Hypothalamus (tissue), 51 donors: ENCODE data around the gene ACVRL1.
A peak's percentile ranks its signal among the peaks of the same experiment; 100 is the strongest.
"Not testable (repeated sequence)": the region's sequence is repeated elsewhere in the genome, so short reads cannot be mapped to it uniquely, and the experiment has no call there.

Experiments used
- DNase-seq, 51 donors: peaks; one replicate each; lab custom pipeline; 2025; lab: John Stamatoyannopoulos, UW

ACVRL1 gene

DNA sequence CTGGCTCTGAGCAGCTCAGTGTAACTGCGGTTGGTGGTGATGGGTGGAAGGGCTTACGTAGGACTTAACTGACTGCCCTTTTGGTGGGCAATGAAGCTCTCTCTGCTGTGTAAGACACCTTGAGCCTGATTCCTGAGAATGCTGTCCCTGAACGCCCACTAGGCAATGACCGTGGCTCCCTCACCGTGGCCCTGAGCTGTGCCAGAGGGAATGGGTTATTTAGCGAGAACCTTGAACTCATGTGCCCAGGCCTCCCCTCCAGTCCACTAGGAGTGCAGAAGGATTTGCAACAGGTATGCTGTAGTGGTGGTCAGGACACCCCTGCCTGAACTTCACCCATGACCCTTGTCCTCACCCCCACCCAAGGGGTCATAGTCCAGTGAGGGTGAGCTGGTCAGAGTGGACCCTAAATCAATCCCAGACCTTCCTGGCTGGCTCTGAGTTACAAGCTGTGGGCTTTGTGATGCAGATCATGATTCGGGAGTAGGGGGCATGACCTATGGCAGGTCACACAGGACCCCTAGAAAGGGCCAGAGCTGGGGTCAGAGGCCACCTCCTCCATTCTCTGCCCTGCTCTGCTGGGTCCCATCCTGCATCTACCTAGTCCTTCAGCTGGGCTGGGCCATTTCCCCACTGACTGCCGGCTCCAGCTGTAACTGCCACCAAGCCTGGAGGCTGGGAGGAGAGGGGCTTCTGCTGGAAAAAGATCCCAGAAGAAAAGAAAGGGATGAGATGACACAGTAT lies 33.9 kb upstream of the ACVRL1 start:
- DNase-seq, result no peak

DNA sequence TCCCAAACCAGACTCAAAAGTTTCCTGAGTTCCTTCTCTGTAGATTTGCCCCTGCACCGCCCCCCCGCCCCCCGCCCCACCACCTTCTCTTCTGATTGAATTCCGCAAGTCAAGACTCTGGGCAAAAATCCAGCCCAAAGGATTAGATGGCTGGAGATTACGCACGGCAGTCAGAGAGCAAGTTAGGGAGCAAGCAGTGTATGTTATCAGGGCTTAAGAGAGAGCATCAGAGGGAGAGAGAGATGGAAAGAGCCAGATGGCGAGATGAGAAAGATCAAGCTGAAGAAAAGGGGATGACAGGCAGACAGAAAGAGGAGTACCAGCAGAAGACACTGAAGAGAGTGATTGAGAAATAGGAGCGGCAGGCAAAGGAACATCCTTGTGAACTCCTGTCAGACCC lies 33.3 kb upstream of the ACVRL1 start:
- DNase-seq, result no peak

DNA sequence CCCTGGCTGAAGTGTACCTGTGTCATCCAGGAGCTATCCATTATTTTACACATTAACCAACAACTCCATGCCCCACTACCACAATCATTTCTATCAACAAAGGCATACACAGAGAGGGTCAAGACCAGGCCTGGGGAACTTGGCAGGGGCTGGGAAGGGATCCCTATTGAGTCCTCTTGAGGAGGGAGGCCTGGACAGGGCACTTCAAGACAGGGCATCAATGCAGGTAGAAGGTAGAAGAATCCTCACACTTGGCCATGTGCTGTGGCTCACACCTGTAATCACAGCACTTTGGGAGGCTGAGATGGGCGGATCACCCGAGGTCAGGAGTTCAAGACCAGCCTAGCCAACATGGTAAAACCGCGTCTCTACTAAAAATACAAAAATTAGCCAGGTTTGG lies 32.8 kb upstream of the ACVRL1 start:
- no peak for DNase-seq

DNA sequence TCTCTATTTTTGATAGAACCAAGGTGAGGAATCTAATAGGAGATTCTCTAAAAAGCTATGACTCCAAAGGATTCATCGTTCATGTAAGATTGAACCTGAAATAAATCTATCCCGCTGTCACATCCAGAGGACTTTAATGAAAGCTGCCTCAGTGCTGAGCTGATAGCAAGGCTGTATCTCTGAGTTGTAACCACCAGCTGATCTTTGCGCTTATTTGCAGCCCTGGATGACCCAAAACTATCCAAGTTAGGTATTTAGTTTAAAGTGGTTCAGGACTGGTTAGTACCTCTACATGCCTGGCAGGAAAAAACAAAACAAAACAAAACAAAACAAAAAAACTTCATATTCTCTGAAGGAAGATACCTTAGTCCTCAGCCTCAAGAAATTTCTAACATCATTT lies 28.2 kb upstream of the ACVRL1 start:
- no peak for DNase-seq

DNA sequence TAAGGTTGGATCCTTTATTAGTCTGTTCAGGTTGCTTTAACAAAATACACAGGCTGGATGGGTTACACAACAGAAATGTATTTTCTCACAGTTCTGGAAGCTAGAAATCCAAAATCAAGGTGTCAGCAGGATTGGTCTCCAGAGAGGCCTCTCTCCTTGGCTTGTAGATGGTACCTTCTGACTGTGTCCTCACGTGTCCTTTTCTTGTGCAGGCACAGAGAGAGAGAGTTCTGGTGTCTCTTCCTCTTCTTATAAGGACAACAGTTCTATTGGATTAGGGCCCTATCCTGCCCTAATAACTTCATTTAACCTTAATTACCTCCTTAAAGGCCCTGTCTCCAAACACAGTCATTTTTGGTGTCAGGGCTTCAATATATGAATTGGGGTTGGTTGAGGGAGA lies 24.0 kb upstream of the ACVRL1 start:
- DNase-seq, result no peak

DNA sequence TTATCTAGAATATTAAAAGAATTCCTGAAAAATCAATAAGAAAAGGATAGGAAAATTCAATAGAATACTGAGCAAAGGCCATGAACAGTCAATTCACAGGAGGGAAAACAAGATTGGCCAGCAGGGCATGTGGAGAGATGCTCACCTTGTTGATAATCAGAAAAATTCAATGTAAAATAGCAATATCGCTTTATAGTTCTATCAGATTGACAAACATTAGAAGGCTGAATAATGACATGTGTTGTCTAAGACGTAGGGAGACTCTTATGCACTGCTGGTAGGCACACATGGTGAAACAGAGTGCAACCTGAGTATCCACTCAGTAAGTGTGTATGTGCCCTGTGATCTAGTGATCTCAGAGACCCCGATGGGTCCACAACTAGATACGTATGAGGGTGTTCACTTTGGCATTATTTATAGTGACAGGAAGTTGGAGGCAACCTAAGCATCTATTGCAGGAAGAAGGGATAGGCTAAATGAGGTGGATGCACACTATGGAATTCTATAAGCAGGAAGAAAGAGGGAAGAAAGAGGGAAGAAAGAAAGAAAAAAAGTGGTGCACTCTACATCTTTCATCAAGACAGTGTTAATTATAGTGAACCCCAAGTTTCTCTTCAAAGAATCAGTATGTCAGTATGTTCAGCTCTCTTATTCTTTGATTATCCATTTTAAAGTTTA lies 23.2 kb upstream of the ACVRL1 start:
- no peak for DNase-seq

DNA sequence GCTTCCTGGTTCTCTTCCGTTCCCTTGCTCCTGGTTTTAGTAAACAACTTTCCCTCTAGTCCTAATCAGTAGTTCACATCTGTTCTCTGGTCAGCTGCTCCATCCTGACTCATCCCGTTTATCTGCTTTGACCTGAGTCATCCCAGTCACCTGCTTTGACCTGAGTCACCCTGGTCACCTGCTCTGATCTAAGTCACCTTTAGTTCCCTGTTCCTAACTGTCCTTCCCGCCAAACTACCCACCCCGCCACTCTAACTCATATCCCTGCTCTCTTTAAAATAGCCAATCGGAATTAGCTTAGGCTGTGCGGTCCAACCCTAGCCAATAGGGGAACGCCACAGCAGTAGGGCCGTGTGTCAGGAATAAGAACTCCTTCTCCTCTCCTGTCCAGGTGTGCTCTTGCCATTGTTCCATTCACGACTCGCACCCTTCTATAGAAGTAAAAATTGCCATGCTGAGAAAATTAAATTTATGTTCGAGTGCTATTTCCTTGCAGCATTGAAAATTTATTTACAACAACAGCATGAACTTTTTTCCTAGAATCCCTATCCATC lies 22.6 kb upstream of the ACVRL1 start:
- DNase-seq, result no peak

DNA sequence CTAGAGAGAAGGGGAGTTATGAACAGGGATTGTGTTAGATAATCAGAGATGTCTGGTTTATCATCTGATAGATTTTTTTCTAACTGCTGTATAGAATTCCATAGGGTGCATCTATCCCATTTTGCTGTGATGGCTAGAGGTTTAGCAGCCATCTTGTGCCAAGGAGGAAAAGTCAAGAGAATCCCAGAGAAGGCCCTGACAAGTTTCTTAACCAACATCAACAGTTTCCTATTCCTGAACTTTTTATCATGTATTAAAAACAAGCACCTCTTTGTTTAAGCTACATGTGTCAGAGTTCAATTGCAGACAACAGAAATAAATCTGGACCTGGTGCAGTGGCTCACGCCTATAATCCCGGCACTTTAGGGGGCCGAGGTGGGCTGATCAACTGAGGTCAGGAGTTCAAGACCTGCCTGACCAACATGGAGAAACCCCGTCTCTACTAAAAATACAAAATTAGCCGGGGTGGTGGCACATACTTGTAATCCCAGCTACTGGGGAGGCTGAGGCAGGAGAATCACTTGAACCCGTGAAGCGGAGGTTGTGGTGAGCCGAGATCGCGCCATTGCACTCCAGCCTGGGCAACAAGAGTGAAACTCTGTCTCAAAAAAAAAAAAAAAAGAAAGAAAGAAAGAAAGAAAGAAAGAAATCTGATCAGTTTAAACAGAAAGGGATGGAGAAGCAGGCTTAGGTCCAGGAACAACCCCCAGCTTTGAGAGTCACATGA lies 21.8 kb upstream of the ACVRL1 start:
- DNase-seq, result not testable (repeated sequence)

DNA sequence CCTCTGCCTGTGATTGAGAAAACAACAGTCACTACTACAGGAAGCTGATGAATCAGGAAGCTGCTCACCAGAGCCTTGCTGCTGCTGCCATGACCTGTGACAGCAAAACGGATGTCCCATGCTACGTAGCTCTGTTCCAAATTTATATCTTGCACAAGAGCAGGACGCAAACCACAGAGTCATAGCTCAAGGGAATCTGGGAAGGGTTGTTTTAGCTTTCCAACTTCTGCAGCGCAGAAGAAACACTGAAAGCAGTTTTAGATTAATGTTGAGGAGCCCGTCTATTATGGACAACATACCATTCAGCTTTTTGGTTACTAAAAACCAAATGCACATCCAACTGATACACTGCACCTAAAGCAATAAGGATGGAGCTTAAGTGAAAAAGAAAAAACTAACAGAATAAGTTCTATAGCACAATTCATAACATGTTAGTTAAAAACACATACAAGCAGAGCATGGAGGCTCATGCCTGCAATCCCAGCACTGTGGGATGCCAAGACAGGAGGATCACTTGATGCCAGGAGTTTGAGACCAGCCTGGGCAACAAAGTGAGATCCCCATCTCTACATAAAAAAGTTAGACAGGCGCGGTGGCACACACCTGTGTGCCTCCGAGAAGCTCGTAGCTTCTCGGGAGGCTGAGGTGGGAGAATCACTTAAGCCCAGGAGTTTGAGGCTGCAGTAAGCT lies 21.1 kb upstream of the ACVRL1 start:
- peak in 15 of 51 donors; percentile 6 to 54 (median 29) for DNase-seq

DNA sequence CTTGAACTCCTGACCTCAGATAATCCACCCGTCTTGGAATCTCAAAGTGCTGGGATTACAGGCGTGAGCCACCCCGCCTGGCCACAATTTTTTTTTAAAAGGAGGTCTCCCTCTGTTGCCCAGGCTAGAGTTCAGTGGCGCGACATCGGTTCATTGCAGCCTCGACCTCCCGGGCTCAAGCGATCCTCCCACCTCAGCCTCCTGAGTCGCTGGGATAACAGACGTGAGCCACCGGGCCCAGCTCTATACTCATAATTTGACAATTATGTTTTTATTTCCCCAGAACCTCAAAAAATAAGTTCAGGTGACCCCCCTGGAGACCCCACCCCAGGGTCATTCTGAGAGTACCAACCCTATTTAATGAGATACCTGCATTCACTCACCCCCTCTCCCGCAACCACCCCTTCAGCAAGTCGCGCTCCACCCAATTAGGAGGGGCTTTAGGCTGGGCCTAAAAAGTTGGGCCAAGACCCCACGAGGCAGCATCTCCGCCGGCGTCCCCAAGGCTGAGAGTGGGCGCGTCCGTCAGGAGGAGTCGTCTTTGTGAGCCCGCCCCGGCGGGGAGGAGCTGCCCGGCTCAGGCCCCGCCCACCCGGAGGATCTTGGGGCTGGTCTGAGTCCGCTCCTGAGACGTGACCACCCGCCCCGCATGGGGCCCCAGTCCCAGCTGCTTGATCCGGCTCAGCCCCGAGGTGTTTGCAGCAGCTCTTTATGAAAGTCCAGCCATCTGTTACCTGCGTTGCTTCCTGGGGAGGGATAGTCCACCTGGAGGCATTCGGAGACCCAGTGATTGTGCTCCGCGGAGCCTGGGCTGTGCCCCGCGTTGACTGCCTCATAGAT lies 19.6 kb upstream of the ACVRL1 start, which contains the start of gene ANKRD33:
Gene ANKRD33 (plus strand): TSS at position 628 of the 840 bp plus-strand sequence. CDS start 84 bp downstream, at position 712.
- no peak for DNase-seq

DNA sequence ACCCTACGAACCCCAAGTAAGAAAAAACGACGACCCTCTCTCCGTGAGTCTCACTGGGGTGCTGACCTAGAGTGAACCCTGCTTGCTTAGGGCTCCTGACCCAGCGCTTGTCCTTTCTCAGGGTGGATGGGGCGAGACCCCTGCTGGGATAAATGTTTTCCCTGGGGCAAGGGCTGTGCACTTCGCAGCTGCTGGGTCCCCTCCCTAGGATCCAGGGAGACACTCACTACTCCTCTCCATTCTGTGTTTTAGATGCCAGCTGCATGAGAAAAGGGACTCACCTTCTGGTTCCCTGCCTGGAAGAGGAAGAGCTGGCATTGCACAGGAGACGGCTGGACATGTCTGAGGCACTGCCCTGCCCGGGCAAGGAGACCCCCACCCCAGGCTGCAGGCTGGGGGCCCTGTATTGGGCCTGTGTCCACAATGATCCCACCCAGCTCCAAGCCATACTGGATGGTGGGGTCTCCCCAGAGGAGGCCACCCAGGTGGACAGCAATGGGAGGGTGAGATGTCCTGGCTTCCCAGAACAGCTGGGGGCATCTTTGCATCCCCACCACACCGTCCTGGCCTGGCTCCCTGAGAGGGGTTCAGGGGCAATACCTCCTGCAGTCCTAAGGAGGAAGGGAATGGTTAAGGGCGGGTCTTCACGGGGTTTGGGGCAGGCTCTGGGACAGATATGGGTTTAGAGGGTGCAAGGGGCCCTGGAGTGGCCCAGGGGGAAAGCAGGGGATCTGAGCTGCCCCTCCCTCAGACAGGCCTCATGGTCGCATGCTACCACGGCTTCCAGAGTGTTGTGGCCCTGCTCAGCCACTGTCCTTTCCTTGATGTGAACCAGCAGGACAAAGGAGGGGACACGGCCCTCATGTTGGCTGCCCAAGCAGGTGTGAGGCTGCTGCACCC lies 18.7 kb upstream of the ACVRL1 start:
- no peak for DNase-seq

DNA sequence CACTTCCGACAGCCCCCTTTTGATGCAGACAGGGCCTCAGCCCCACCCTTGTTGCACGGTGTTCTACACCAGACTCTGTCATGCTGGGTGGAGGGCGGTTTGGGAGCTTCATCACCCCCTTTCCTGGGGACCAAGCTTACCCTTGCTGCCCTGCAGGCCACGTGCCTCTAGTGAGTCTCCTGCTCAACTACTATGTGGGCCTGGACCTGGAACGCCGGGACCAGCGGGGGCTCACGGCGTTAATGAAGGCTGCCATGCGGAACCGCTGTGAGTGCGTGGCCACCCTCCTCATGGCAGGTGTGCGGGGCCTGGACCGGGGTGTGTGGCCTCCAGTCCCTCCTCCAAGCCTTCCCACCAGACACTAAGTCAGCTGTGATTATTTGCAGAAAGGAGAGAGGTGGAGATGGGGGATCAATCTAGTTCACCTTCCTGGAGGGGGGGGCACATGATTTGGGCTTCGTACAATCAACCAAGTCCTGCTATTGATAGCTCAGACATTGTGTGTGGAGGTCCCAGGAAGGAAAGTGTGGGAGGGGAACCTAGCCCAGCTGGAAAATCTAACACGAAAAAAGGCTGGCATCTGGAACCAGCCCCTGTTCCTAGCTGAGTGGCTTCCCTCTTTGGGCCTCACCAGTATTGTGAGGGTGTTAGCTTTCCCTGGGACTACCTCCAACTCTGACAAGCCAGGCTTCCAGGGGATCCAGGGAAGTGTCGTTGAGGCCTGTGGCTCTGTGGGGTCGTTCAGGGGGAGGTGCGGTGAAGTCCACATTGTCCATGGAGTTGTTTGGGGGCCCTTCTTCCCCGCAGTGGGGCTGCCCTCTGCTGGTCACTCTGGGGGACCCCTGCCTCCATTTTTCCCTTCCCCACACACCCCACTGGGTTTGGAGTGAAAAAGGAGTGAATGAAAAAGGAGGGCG lies 17.8 kb upstream of the ACVRL1 start:
- no peak for DNase-seq

DNA sequence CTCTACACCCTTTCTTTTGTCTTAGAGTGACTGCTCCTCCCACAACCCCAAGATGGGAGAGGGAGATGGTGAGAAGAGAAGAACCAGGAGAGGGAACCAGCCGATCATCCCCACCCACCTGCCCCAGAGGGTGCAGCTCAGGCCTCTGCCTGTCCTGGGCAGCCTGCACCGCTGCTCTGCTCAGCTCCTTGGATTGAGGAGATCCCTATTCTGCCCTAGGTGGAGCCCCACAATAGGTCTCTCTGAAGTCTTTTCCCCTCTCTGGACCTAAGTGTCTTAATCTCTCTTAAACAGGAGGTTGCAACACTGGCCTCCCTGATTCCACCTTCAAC lies 17.2 kb upstream of the ACVRL1 start:
- DNase-seq, result no peak

DNA sequence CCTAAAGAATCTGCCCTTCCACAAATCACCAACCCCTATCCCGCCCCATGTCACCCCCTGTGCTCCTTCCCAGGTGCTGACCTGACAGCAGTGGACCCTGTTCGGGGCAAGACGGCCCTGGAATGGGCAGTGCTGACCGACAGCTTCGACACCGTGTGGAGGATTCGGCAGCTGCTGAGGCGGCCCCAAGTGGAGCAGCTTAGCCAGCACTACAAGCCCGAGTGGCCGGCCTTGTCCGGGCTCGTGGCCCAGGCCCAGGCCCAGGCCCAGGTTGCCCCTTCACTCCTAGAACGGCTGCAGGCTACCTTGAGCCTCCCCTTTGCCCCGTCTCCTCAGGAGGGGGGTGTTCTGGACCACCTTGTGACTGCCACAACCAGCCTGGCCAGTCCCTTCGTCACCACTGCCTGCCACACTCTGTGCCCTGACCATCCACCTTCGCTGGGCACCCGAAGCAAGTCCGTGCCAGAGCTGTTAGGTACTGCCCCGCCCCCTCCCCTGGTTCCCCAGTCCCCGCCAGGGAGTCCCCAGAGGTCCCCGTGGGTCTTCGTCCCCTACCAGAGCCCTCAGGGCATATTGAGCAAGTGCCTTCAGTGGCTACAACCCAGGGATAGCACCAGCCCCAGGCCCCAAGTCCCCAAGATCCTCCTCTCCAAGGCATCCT lies 16.7 kb upstream of the ACVRL1 start:
- no peak for DNase-seq

DNA sequence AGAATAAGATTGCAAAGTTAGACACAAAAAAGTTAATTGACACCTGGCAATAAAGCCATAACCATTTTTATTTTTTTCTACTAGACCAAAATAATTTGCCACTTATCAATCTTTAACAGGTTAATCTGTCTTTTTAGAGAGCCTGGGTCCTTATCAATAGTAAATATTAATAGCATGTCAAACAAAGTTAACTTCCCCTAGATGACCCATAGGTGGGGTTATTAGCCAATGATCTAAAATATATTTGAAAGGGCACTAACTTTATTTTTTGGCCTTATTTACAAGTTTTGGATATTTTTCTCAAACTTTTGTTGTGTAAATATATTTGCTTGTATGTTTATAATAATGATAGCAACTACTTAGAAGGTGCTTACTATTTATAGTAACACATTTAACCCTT lies 15.5 kb upstream of the ACVRL1 start:
- DNase-seq, result no peak

DNA sequence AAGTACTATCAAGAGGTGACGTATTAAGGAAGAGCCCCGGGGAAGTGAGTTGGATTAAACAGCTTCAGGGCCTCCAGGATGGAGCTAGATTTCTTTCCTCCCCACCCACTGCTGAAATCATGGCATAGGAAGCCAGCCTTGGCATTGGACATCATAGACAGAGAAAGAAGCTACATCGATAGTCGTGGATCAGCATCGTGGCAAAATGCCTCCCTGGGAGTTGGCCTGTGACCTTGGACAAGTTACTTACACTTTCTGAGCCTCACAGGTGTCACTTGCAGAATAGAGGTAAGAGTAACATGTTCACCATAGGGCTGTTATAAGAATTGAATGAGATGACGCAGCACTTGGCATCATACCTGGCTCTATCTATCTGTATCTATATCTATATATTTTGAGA lies 13.5 kb upstream of the ACVRL1 start:
- no peak for DNase-seq
